KOPT-K1 (cell line): ENCODE data around the gene CFAP90.

Experiments
- H3K27ac ChIP-seq: fragments of 200-600 bp; sonication (generic); 2 replicates; pipeline ENCODE4 v1.5.1; 2016; ENCODE audit warnings: antibody characterized with exemption, mild to moderate bottlenecking, low read depth, low read length; ENCODE audit not compliant: poor library complexity, severe bottlenecking
- H3K36me3 ChIP-seq: fragments of 200-600 bp; sonication (generic); 2 replicates; pipeline ENCODE4 v1.5.1; 2017; ENCODE audit warnings: antibody characterized with exemption, mild to moderate bottlenecking, low read length, moderate library complexity; ENCODE audit not compliant: insufficient read depth
- H3K9me3 ChIP-seq: fragments of 200-600 bp; sonication (generic); 2 replicates; pipeline ENCODE4 v1.5.1; 2017; ENCODE audit warnings: antibody characterized with exemption, low read length, mild to moderate bottlenecking; ENCODE audit not compliant: insufficient read depth, poor library complexity, severe bottlenecking

Gene CFAP90, protein sequence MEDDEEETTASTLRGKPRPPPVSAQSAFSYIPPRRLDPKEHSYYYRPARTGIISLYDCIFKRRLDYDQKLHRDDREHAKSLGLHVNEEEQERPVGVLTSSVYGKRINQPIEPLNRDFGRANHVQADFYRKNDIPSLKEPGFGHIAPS

DNA sequence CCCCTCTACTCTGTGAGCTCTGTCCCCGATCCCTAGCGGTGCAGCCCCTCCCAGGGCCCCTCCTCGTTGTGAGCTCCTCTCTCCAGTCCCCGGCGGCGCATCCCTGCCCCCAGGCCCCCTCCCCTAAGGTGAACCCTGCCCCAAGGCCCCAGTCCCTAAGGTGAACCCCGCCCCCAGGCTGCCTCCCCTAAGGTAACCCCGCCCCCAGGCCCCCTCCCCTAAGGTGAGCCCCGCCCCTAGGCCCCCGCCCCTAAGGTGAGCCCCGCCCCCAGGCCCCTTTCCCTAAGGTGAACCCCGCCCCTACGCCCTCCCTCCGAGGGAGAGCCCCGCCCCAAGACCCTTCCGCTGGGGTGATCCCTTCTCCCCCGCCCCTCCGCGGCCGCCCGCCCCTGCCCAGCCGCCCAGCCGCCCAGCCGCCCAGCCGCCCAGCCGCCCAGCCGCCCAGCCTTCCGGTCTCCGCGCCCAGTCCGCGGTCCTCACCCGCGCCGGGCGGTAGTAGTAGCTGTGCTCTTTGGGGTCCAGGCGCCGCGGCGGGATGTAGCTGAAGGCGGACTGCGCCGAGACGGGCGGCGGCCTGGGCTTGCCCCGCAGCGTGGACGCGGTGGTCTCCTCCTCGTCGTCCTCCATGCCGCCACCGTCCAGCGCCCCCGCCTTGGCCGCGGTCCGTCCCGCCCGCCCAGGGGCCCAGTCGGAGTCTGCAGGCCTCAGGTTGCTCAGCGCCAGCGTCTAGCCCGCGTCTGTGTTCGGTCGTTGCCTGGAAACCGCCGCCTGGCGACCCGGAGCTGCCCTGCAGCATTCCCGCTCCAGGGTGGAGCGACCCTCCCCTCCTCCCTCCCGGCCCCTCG is at the start of gene CFAP90:
TSS of gene CFAP90 (minus strand) at position 739 of the 845 bp plus-strand sequence. CDS start at position 627, 112 bp downstream.
- Histone ChIP-seq H3K36me3 (no peaks in the 10 kb centered on the region), H3K27ac (no peak within 1 kb of the TSS), H3K9me3 (peaks cover 12% of the 10 kb centered on the region)

DNA sequence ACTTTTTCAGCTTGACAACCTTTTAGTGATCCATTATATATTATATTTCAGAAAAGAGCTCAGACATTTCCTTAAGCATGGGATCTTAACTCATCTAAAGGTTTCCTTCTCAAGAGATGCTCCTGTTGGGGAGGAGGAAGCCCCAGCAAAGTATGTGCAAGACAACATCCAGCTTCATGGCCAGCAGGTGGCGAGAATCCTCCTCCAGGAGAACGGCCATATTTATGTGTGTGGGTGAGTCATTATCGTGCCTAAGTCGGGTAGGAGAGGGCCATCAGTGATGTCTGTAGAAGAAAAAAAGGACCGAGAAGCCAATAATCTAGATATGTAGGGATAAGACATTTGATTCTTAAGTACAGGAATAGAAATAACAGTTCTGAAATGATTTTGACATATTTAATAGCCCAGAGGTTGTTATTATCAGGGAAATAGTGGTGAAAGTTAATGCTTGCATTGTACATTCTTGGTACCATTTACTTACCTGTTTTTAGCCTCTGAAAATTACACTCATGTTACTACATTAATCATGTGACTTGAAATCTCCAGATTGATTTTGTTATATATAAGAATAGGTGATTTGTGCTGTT is 46.2 kb upstream of the CFAP90 start:
- no peaks in the 10 kb centered on the region for H3K9me3 ChIP-seq
- peaks cover 100% of the 10 kb centered on the region for H3K36me3 ChIP-seq
- H3K27ac ChIP-seq: no peak overlapping the region

DNA sequence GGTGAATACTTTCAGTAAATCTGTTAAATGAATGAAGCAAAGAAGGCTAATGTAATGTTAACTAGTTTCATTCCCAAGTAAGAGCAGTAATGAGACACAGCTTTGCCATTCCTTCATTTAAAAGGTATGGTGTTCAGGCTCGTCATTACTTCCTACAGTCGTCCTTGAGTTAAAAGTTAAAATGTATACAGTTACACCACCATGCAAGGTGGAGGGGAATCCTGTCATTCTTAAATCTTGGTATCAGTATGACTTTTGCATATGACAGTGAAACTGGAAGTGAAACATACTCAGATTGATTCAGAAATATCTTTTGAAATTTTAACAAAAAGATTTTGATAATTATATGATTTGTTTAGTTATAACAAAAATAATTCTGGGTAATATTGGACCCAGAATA is 43.9 kb upstream of the CFAP90 start:
- Histone ChIP-seq H3K36me3 (peaks cover 97% of the 10 kb centered on the region), H3K9me3 (no peaks in the 10 kb centered on the region), H3K27ac (no peak overlapping the region)

DNA sequence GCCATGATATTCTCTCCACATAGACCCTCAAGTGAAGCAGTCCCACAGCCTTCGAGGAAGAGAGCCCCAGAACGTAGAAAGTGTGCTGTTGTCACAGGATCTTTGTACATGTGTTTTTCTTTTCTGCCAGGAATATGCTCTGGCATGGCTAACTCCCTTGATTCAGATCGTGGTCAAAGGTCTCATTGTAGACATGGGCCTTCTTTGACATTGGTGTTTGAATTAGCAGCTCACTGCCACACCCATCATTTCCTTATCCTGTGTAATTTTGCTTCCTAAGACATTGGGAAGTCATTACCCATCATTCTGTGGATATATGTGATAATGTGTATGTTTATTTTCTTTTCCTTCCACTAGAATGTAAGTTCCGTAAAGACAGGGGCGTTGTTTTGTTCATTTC is 43.5 kb upstream of the CFAP90 start:
- peaks cover 97% of the 10 kb centered on the region for H3K36me3 ChIP-seq
- H3K27ac ChIP-seq: no peak overlapping the region
- H3K9me3 ChIP-seq: no peaks in the 10 kb centered on the region

DNA sequence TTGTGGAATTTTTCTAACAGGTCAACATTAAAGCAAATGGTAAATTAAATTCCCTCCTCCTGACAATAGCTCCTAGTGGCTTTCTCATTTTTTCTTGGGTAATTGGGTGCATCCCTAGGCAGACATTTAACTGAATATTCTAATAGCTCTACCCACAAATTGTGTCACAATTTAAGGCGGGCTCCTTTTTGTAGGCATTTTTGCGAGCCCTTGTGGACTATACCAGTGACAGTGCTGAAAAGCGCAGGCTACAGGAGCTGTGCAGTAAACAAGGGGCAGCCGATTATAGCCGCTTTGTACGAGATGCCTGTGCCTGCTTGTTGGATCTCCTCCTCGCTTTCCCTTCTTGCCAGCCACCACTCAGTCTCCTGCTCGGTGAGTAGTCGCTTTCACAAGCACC is 38.0 kb upstream of the CFAP90 start:
- Histone ChIP-seq H3K9me3 (no peaks in the 10 kb centered on the region), H3K27ac (no peak overlapping the region), H3K36me3 (peaks cover 97% of the 10 kb centered on the region)

DNA sequence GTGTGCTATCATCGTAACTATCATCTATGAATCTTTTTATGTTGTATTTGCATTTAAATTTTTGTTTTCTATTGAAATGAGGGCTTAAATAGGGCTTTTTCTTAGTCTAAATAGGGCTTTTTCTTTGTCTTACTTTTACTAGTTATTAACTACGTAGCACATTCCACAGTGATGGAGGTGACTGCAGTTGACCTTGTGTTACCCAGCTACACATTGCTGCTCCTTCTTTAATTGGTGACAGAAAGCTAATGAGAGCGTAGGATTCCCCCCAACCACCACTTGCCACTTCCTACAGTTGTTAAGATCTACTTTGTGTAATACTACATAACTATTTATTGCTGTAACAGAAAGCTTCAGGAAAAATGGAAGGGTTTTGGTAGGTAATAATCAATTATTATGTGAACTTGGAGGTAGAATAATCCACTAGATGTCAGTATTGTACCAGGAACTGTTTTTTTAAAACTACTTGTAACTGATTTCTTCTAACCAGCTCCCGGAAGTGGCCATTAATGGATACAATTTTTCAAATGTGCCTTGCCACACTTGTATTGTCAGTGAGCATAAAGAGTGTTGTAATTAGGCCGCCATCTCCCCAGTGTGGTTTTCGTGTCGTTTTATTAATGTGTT is 36.0 kb upstream of the CFAP90 start:
- peaks cover 97% of the 10 kb centered on the region for H3K36me3 ChIP-seq
- no peaks in the 10 kb centered on the region for H3K9me3 ChIP-seq
- H3K27ac ChIP-seq: no peak overlapping the region

DNA sequence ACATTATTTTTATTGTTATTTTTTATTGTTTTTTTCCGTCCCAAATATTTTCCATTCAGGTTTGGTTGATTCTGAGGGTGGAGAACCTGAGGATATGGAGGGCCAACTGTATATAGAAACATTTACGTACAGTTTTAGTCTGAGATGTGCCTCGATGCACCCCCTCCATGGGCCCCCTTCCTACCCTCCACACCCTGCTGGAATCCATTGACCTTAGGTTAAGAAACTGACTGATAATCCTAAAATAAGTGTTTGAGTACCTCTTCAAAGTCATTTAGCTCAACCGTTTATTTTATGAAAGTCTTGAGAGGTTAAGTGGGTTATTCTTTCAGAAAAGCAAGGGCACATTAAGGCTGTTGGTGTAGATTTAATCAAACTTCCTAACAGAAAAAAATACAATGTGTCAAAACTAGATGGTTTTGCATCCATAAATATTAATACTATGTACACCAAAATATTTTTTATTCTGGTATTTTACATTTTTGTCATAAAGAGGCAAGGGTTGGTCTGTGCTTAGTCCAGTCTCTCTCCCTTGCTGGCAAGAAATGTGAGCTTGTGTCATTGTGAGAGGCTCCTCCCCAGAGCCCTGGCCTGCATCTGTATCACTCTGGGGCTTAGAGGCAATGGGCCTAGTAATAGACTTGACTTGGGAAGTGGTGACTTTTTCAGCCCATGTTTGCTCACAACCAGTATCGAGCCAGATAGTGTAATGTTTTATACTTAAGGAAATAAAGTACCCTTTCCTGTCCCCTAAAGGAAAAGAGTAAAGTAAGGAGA is 33.7 kb upstream of the CFAP90 start:
- peaks cover 100% of the 10 kb centered on the region for H3K36me3 ChIP-seq
- no peaks in the 10 kb centered on the region for H3K9me3 ChIP-seq
- H3K27ac ChIP-seq: no peak overlapping the region

DNA sequence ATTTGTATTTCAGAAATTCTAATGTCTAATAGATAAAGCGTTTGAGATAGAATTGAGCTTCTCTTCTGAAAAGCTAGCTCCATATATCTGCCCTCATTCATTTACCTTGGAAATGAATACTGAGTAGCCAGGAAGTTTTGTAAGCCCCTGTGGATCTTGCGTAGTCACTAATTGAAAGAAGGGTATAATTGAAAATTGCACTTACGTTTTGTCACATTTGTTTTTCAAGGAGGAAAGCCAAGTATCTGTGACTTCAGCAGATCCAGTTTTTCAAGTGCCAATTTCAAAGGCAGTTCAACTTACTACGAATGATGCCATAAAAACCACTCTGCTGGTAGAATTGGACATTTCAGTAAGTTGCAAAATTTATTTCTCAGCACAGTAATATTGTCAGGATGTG is 32.0 kb upstream of the CFAP90 start:
- Histone ChIP-seq H3K9me3 (no peaks in the 10 kb centered on the region), H3K36me3 (peaks cover 99% of the 10 kb centered on the region), H3K27ac (no peak overlapping the region)

DNA sequence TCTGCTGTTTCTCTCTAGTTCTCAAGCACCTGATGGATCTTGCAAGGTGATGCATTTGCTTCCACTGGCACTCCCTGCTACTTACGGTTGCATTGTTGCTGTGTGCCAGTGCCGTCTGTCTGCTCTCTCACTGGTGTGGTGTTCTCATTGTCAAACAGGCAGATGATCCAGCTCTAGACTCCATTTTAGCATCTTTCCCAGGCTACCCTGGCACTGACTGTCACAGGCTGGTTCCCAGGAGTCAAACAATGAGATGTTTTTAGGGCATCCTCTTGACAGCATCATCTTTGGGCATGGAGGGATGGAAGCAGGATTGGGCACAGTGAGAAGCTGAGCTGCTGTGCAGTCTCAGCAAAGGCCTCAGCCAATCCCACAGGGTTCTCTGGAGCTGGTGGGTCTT is 30.9 kb upstream of the CFAP90 start:
- peaks cover 99% of the 10 kb centered on the region for H3K36me3 ChIP-seq
- no peaks in the 10 kb centered on the region for H3K9me3 ChIP-seq
- H3K27ac ChIP-seq: no peak overlapping the region

DNA sequence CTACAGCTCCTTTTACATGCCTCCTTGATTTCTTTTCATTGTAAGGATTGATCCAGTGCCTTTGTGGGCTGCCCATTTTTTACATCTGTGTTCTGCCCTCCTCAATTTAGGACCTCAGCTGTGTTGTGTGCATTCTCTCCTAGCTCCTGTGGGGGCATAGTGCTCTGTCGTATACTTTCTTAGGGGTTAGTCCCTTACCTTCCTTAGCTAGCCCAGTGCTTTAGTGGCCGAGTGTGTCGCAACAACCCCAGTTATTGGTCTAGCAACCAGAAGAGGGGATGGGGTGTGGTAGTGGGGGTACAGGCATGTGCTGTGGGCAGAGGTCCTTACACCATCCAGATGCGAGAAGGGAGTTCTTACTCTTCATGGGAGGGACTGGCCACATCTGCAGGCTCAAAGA is 30.2 kb upstream of the CFAP90 start:
- Histone ChIP-seq H3K9me3 (no peaks in the 10 kb centered on the region), H3K36me3 (peaks cover 99% of the 10 kb centered on the region), H3K27ac (no peak overlapping the region)

DNA sequence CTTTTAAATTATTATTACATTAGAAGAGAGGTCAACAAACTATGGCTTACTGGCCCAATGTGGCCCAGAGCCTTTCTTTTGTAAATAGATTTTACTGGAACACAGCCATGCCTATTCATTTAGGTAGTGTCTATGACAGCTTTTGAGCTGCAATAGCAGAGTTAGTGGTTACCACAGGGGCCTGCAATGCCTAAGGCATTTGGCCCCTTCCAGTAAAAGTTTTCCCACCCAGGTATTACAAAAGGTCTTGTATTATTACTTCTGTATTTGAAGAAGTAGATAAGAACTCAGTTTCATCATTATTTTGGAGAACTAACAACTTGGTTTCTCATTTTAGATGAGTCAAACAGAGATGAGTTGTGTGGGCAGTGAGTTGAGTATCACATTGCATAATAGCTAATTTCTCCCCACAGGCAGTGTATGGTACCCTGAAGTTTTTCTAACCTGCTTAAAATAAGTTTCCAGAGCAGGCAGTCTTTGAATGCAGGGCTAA is 27.5 kb upstream of the CFAP90 start:
- Histone ChIP-seq H3K36me3 (peaks cover 97% of the 10 kb centered on the region), H3K27ac (no peak overlapping the region), H3K9me3 (no peaks in the 10 kb centered on the region)

DNA sequence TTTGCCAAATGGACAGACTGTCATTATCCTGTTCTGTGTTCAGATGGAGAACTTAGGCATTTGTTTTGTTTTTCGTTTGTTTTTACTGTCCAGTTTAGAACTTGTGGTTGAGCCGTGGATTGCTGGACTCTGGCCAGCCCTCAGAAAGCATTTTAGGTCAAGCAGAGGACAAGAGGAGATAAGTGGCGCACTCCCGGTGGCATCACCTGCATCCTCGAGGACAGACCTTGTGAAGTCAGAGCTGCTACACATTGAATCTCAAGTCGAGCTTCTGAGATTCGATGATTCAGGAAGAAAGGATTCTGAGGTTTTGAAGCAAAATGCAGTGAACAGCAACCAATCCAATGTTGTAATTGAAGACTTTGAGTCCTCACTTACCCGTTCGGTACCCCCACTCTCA is 26.9 kb upstream of the CFAP90 start:
- peaks cover 93% of the 10 kb centered on the region for H3K36me3 ChIP-seq

DNA sequence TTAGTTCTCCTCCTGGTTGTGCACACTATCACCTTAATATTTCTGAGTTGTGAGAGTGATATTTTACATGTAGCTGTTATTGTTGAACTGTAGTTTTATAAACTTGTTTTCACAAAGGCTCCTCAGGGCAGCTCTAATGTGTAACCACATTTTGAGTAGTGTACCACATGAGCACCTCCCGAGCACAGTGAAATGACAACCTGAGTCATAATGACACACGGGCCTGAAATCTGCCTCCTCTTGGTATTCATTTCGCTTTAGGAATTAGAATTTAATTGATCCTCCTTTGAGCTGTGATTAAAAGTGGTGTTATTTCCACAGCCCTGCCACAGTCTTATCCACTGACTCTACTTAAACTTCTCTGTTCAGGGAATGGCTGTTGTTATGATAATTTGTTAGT is 25.9 kb upstream of the CFAP90 start:
- Histone ChIP-seq H3K9me3 (no peaks in the 10 kb centered on the region), H3K36me3 (peaks cover 87% of the 10 kb centered on the region), H3K27ac (no peak overlapping the region)

More for the DNA sequence above, 26.9 kb upstream of the CFAP90 start:
- H3K9me3 ChIP-seq: no peaks in the 10 kb centered on the region
- no peak overlapping the region for H3K27ac ChIP-seq

DNA sequence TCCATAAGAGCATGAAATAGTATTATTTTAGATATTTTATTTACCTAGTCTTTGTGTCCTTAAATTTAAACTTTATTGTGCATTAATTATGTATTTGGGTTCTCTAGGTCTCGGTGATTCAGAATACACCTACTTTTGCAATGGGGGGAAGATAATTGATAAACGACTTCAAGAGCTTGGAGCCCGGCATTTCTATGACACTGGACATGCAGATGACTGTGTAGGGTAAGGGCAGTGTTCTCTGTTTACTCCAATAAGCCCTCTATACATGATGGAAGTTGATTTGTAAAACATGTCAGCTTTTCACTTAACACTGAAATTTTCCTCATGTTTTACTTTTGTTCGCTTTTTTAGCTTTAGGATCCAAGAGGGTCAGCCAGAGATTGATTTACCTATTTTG is 24.2 kb upstream of the CFAP90 start:
- H3K36me3 ChIP-seq: peaks cover 70% of the 10 kb centered on the region
- no peaks in the 10 kb centered on the region for H3K9me3 ChIP-seq

More for the DNA sequence above, 24.2 kb upstream of the CFAP90 start:
- no peak overlapping the region for H3K27ac ChIP-seq
